HFFc6 (cell line): ENCODE measurements around the gene GPRIN1. TPM values are rescaled to one million over a fixed set of nuclear protein-coding genes. Genes with fewer than 3 reads are reported as not detected.
"Not testable (repeated sequence)": the region's sequence is repeated elsewhere in the genome, so short reads cannot be mapped to it uniquely, and the experiment has no call there.

Experiments used
- DNase-seq: peaks from one replicate; pipeline ENCODE4 v3.0.0-alpha.2; 2018
- H3K27ac Mint-ChIP-seq: 2 replicates; pipeline ENCODE4 v1.8.0; 2020; ENCODE audit warnings: mild to moderate bottlenecking, mixed read lengths
- H3K27me3 Mint-ChIP-seq: 2 replicates; pipeline ENCODE4 v1.8.0; 2021; ENCODE audit warnings: mild to moderate bottlenecking, moderate library complexity, mixed read lengths; ENCODE audit not compliant: insufficient read depth
- H3K36me3 Mint-ChIP-seq: 2 replicates; pipeline ENCODE4 v1.8.0; 2021; ENCODE audit warnings: low read depth, mixed read lengths
- H3K4me1 Mint-ChIP-seq: 2 replicates; pipeline ENCODE4 v1.8.0; 2020; ENCODE audit warnings: low read depth, mixed read lengths
- H3K4me3 Mint-ChIP-seq: 2 replicates; pipeline ENCODE4 v1.8.0; 2020; ENCODE audit warnings: mild to moderate bottlenecking, moderate library complexity, mixed read lengths
- H3K9me3 Mint-ChIP-seq: 2 replicates; pipeline ENCODE4 v1.8.0; 2020; ENCODE audit warnings: mild to moderate bottlenecking, mixed read lengths
- CTCF ChIP-seq: fragments of 200-600 bp; sonication (generic); IDR thresholded peaks from 2 replicates; pipeline ENCODE4 v1.5.0; 2021; ENCODE audit warnings: antibody characterized with exemption, mild to moderate bottlenecking
- total RNA-seq, 6 experiments: library from RNA; stranded (reverse); fragmentation: NEBNext Ultra II Directional; extraction: Animal tissue kit (Norgen Biotek cat#: 25700); gene quantifications; 2 replicates in 1 of 6; 3 replicates in 5 of 6; pipeline ENCODE4 v1.2.3, GENCODE V29; 2021

Gene GPRIN1
- total RNA-seq, 6 experiments from 2014 or later: 2.3 to 5.4 (median 2.6) TPM

- TF ChIP-seq CTCF: no peak
- H3K4me3 Mint-ChIP-seq: no peak overlapping the region
- peaks cover 4% of the 10 kb centered on the region; the same call in 1 of the 2 replicates for H3K9me3 Mint-ChIP-seq
- H3K36me3 Mint-ChIP-seq: no peaks in the 10 kb centered on the region
- peaks cover 9% of the 10 kb centered on the region for H3K27me3 Mint-ChIP-seq
- DNase-seq: no peak
- H3K27ac Mint-ChIP-seq: no peak overlapping the region
- H3K4me1 Mint-ChIP-seq: no peaks in the 10 kb centered on the region
Measured at GRCh38 chr5:176593273-176593869, 16.6 kb downstream of the GPRIN1 start.

- DNase-seq: no peak
- Mint-ChIP-seq H3K4me1 (no peaks in the 10 kb centered on the region), H3K27ac (no peak overlapping the region), H3K4me3 (no peak overlapping the region), H3K27me3 (peaks cover 11% of the 10 kb centered on the region), H3K36me3 (no peaks in the 10 kb centered on the region), H3K9me3 (peaks cover 4% of the 10 kb centered on the region; the same call in 1 of the 2 replicates)
- TF ChIP-seq CTCF: no peak
Measured at GRCh38 chr5:176592573-176592972, 17.4 kb downstream of the GPRIN1 start.

- not testable (repeated sequence) for DNase-seq, H3K9me3 Mint-ChIP-seq, H3K36me3 Mint-ChIP-seq, H3K27ac Mint-ChIP-seq, H3K4me1 Mint-ChIP-seq, H3K4me3 Mint-ChIP-seq
- H3K27me3 Mint-ChIP-seq: peaks cover 11% of the 10 kb centered on the region
Measured at GRCh38 chr5:176591667-176592066, 18.3 kb downstream of the GPRIN1 start.

- H3K9me3 Mint-ChIP-seq: peaks cover 13% of the 10 kb centered on the region
- no peak overlapping the region for H3K4me3 Mint-ChIP-seq
- H3K27ac Mint-ChIP-seq: no peak overlapping the region
- H3K4me1 Mint-ChIP-seq: no peaks in the 10 kb centered on the region
- peaks cover 11% of the 10 kb centered on the region for H3K27me3 Mint-ChIP-seq
- no peaks in the 10 kb centered on the region for H3K36me3 Mint-ChIP-seq
- TF ChIP-seq CTCF: no peak
- DNase-seq: no peak
Measured at GRCh38 chr5:176590035-176590717, 19.8 kb downstream of the GPRIN1 start.

GRCh38 chr5:176589039-176589769, 20.8 kb downstream of the GPRIN1 start:
- Mint-ChIP-seq H3K27ac (no peak overlapping the region), H3K4me3 (no peak overlapping the region), H3K27me3 (peaks cover 11% of the 10 kb centered on the region), H3K9me3 (peaks cover 15% of the 10 kb centered on the region), H3K36me3 (no peaks in the 10 kb centered on the region), H3K4me1 (no peaks in the 10 kb centered on the region)
- TF ChIP-seq CTCF: no peak
- no peak for DNase-seq

GRCh38 chr5:176588297-176588696, 21.7 kb downstream of the GPRIN1 start:
- H3K36me3 Mint-ChIP-seq: no peaks in the 10 kb centered on the region
- H3K9me3 Mint-ChIP-seq: peaks cover 15% of the 10 kb centered on the region
- H3K27ac Mint-ChIP-seq: no peak overlapping the region
- no peak for DNase-seq
- no peak for TF ChIP-seq CTCF
- H3K4me1 Mint-ChIP-seq: no peaks in the 10 kb centered on the region
- peaks cover 17% of the 10 kb centered on the region for H3K27me3 Mint-ChIP-seq
- H3K4me3 Mint-ChIP-seq: no peak overlapping the region
